Measurements from ENCODE around the gene IL17RD.
"Not testable (repeated sequence)": the region's sequence is repeated elsewhere in the genome, so short reads cannot be mapped to it uniquely, and the experiment has no call there.

The IL17RD gene

DNA sequence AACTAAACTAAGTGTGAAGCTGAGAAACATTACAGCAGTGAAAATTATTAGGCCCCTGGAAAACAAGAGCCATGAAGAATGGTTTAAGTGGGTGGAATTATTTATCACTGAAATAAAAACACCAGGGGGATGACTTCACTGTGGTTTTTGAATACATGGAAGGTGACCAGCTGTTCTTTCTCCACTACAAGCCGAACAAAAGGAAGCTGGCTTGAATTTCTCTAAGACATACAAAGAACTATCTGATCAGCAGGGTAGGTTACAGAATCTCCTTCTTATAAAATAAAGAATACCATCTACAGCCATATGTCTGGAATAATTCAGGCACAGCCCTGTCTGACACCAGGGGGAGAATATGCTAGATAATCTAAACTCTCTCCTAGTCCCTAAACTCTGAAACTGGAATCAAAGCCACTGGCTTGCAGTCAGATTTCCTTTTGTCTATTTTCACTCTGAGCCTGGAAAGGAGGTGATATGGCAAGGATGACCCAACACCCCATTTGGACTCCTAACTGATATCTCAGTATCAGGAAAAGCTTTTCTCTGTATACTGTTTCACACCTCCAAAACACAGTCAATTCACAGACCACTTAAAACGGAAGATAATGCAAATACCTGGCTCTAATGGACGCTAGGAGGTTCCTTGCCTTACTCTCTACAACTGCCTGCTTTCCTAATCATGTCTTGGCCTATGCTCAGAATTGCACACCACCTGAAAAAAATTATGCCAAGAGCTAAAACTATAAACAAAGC is 73.5 kb downstream of the IL17RD start:
- no peak for DNase-seq

DNA sequence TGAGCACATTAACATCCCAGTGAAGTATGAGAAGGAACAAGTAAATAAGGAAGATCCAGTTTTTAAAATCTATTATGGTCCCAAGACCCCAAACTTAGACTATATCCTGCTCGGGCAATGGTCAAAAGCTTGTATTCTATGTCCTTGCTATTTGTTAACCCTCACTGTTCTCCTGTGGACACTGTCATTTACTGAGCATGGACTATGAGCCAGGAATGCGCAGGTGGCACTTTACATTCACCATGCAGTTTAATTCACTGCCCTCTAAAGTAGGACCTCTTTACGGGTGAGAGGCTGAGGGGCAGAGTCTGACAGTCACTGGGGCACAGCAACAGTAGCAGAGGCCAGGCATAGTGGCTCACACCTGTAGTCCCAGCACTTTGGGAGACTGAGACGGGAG is 76.1 kb downstream of the IL17RD start:
- no peak for DNase-seq

DNA sequence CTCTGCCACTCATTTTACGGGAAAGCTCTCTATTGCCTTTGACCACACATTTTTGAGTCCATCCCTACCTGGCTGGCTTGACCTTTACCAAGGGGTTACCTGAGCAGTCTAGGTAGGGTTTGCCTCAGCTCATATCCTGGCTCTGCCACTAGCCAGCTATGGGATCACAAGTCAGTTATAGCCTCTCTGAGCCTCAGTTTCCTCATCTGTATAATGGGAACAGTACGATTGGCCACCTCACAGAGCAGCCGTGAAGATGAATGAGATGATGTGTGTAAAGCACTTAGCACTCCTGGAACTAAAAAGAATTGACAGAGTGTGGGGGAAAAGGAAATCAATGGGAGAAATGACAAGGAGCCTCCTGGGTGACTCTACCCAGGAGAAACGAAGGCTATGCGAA is 76.7 kb downstream of the IL17RD start:
- no peak for DNase-seq

DNA sequence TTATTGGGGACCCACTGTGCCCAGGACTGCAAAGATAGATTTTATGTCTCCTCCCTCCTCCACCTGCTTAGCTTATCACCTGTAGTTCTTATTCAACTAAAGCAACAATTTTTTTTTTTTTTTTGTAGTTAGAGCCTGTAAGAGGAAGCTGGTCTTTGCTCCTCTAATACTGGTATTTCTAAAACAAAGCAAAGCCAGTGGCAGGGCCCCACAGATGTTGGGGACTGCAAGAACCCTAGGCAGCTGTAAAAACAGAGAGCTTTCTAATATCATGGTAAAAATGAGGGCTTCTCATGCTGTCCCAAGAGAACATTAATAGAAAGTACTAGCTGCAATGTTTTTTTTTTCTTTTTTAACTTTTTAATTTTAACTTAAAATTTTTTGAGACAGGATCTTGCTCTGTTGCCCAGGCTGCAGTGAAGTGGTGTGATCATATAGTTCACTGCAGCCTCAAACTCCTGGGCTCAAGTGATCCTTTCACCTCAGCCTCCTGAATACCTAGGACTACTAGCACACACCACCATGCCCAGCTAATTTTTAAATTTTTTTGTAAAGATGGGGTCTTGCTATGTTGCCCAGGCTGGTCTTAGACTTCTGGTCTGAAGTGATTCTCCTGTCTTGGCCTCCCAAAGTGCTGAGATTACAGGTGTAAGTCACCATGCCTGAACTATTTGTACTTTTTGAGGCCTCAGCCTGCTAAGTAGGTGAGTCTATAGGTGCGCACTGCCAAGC is 77.6 kb downstream of the IL17RD start:
- no peak for DNase-seq

DNA sequence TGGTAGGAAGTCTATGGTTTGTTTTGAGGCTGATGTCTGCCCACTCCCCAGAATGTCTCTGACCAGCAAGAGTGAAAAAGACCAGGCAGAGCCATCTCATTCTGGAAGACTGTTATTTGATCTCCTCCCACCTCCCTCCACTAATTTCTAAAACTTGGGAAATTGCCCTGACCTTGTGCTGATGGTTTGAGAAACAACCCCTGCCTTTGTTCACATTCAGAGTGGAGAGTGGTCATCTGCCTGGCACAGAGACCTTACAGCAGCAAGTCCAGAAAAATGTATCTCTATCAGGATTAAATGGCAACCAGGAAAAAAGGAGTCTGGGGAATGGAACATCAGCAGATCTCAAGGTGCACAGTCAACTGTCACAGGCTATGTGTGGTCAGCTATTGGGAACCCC is 79.0 kb downstream of the IL17RD start:
- DNase-seq, result no peak

DNA sequence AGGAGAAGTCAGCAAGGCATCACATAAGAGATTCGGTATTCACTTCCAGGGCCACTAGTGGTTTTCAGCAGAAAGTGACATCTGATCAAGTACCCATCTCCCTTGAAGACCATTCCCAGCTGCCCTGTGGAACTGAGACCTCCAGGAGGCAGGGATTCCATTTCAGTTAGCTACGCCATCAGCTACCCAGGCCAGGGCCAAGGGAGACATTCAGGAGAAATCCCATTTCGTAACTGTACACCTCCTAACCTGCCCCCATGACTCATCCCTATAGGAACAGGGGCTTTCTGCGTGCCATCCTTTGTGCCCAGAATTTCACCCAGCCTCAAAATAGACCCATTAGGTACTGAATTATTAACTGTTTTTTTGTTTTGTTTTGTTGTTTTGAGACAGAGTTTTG is 79.9 kb downstream of the IL17RD start:
- no peak for DNase-seq

DNA sequence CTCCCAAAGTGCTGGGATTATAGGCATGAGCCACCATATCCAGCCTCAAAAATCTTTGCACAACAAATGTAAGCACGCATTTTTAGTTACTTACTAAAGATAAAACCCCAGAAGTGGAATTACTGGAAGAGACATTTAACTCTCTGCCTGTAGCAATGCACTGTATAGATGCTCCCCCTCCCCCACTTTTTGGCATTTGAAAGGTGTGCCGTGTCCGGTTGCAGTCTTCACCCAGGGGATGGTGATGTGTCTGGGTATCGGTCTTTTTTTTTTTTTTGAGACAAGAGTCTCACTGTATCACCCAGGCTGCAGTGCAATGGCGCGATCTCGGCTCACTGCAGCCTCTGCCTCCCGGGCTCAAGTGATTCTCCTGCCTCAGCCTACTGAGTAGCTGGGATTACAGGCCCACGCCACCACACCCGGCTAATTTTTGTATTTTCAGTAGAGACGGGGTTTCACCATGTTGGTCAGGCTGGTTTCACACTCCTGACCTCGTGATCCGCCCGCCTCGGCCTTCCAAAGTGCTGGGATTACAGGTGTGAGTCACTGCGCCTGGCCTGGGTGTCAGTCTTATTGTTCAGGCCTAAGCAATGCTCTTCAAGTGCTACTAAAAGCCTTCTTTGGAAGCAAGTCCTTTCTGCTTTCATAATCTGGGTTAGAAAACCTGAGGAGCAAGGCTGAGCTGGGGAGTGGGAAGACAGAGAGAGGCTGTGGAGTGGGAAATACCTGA is 81.7 kb downstream of the IL17RD start:
- not testable (repeated sequence) for DNase-seq

DNA sequence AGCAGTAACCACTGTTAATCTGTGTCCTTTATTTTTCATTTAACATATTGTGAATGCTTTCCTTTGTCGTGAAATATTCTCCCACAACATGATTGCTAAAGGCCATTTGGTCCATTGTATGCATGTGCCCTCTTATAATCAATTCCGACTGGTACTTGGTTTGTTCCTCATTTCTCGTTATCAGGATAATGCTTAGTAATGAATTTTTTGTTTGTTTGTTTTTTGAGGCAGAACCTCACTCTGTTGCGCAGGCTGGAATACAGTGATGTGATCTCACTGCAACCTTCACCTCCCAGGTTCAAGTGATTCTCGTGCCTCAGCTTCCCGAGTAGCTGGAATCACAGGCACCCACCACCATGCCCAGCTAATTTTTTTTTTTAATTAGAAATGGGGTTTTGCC is 82.7 kb downstream of the IL17RD start:
- no peak for DNase-seq

DNA sequence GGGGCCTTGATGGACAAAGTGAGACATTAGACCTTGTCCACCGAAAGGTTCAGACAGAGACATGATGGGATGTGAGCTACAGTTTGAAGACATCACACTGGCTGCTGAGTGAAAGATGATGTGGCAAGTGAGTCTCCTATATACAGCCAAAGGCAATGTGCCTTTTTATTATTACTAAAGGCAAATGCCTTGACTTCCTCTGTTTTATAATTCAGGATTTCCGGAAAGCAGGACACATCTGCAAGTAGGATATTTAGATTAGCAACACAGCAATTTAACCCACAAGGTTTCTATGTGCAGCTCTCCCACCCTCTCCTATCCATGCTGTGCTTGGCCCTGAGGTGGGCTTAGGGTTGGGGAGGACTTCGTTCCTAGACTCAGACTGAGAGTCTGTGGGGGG is 84.0 kb downstream of the IL17RD start:
- DNase-seq, result no peak

DNA sequence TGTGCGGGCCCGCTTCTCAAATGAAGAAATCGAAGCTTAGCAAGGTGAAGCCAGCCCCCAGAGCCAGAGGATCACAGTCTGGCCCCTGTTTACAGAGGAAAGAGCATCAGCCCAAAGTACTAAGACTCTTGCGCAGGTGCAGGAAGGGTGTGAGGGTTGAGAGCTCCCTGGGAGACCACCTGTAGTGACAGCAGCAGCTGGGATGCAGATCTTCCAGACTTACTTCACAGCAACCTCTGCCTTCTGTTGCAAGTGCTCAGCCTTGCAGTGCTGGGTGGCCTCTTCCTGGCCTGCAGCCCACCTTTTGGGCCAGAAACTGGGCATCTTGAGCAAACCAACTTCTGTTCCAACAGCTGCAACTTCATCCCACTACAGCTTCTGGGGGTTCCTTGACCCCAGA is 85.0 kb downstream of the IL17RD start:
- DNase-seq, result peak in 2 of 3 experiments; percentile 13 to 19

DNA sequence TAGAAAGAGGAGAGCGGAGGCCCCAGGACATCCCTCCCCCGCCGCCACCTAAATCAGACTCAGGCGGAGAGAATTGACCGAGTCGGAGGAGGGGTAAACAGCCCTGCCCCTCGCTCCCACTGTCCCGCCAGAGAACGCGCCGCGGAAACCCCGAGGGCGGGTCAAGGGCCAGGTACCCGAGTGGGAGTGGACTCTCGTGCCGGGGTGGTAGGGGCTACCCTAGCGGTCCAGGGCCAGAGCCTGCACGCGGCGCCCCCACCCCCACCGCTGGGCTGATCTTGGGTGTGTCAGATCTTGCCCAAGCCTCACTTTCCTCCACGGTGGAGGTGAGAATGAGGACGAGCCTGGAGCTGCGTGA is 85.7 kb downstream of the IL17RD start:
- DNase-seq, result no peak

DNA sequence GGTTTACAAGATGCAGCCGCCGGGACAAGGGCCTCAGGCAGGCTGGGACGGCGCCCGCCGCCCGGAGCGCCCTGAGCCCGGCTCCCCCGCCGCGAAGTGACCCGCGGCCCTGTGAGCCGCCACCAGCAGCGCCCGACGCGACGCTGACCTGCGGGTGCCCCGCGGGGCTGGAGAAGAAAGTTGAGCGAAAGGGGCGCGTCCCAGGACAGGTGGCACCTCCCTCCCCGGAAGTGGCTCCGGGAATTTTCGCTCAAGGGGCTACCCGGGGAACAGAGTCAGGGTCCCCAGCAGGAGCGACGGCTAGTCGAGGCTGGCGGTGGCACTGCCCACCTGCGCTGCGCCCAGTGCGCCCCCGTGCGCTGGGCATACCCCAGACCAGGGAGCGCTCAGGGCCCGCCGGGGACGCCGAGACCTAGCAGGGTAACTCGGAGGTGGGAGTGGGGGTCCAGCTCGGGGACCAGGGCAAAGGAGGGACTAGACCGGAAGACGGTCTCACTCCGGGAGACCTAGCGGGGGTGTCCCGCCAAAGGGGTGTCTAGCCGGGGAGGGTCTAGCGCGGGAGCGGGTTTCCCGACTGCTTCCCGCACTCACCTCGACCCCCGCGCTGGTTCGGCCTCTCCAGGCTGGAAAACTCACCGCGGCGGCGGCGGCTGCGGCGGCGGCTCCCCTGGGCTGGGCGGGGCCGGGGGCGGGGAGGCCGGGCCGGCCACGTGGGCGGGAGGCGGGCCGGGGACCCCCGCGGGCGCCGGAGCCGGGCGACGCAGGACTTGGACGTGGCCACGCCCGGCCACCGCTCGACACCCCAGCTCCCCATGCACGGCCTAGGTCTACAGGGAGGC is 86.3 kb downstream of the IL17RD start:
- DNase-seq, result peak; percentile 52 to 64 (median 64)

DNA sequence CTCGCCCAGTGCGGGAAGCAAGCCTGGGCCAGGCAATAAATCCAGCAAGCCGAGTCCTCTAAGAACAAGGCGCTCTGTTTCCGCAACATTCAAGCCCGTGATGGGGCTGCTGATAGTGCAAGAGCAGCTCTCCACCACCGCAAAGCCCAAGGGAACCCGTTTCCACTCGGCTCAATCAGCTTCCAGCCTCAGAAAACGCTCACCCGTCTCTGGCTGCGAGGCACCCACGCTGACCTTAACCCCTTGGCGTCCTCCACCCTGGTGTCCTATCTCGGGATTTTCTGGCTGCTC is 86.9 kb downstream of the IL17RD start:
- DNase-seq, result peak; percentile 34 to 77 (median 48)

DNA sequence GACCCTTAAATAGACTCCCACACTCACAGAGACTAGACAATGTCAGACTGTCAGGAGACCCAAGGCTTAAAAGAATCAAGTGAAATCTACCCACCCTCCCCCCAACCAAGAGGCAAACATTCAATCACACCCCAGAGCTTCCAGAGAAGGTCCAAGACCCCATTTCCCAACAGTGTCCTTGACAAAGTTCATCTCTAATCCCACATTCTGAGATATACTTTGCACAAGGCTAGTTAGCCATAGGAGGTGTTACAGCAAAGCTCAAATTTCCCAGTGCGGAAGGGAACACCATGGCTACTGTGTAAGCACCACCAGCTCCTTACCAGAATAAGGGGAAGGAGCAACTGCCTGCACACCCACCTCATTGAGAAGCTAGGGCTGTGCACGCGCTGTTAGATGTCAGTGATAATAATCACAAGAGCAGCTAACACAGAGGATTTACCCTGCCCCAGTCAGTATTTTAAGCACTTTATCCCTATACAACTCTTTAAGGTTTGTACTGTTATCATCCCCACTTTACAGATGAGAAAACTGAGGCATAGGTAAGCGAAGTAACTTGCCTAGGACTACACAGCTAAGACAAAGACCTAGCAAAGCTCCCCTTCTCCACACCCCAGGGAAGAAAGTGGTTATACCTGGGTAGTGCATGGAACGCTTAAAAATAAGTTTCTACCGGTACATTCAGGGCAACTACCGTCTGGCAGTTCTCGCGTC is 87.4 kb downstream of the IL17RD start:
- DNase-seq, result no peak

DNA sequence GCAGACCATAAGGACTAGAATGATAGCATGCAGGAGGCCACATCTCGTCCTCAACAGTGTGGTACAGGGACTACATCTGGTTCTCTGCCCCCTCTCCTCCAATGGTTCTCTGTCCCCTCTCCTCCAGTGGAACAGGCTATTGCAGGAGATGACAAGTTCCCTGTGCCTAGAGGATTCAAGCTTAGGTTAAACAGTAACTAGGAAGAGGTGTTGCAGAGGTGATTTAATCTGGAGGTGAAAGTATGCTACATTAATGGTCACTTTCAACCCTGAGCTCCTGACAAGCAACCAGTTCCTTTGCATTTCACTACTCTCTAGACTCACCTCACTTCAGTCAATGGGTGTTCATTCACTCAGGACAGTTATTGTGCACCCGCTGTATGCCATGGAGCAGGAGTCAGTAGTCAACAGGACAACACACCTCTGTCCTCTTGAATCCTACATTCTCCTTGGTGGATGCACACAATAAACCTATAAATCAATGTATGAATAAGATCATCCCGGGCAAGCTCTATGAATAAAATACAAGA is 88.7 kb downstream of the IL17RD start:
- no peak for DNase-seq

DNA sequence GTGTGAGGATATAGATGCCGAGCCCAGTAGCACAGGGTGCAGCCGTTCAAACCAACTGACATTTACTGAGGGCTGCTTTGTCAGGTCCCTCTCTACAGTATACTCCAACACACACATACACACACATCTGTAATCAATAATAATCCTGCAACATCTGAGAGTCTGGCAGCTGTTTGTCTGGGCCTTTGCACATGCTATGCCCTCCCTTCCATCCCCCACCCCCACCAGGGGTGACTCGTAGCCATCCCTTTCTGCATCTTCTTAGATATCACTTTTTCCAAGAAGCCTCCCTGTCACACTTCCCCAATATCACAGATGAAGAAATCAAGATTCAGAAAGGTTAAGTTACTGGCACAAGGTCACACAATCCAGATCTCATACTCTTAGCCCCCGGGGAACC is 91.0 kb downstream of the IL17RD start:
- no peak for DNase-seq

DNA sequence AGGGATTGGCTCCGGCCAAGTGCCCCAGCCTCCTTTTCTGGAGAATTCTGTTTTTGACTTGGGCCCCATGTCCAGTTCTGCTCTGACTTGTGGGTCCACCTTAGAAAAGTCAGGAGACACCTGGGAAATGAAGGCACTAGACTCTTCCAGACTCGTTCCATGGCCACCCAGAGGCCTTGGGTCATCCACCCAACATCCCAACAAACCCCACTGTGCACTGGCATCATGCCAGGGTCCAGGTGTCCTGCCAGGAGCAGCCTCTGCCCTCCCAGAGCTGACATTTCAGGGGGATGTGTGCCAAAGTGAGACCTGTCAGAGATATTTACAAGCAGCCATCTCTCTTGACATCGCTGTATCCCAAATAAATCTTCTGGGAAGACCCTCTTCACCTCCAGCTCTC is 91.5 kb downstream of the IL17RD start:
- no peak for DNase-seq

DNA sequence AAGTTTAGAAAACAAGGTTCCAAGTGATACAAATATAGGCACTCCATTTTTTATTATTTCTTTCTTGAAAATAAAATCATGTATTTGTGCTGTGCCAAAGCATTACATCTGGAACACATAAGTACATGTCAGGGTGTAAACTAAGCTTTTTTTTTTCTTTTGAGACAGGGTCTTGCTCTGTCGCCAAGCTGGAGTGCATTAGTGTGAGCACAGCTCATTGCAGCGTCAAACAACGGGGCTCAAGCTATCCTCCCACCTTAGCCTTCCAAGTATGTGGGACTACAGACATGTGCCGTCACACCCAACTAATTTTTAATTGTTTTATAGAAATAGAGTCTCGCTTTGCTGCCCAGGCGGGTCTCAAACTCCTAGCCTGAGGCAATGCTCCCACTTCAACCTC is 95.7 kb downstream of the IL17RD start:
- no peak for DNase-seq

DNA sequence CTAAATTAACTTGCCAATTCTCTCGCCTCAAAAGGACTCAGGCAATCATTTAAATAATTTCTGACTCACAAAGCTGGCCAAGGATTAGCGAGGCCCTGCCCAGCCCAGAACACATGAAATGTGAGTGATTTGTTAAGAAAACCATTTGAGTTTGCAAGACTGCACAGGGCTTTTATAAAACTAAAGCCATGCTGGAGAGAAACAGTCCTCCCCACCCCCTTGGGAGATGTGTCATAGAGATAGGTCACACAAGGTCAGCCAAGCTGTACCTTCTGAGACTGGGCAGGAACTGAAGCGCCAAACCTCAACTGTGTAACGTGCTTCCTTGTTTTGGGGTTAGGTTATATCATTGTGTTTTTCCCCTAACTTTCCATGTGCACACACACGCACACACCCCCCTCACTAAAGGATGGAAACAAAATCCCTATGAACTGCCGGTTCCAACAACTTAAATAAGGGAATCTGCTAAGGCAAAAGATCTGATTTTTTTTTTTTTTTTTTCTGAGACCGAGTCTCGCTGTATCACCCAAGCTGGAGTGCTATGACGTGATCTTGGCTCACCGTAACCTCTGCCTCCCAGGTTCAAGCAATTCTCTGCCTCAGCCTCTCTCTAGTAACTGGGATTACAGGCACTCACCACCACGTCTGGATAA is 96.6 kb downstream of the IL17RD start:
- DNase-seq, result no peak

DNA sequence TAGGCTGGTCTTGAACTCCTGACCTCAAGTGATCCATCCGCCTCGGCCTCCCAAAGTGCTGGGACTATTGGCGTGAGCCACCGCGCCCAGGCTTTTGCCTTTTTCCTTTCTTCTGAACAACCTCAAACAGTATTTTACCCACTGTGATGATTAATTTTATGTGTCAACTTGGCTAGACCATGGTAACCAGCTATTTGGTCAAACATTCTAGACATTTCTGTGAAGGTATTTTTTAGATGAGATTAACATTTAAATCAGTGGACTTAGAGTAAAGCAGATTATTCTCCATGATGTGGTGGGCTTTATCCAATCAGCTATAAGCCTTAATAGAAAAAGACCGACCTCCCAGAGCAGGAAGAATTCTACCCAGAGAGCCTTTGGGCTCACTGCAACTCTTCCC is 98.7 kb downstream of the IL17RD start:
- DNase-seq, result no peak

DNA sequence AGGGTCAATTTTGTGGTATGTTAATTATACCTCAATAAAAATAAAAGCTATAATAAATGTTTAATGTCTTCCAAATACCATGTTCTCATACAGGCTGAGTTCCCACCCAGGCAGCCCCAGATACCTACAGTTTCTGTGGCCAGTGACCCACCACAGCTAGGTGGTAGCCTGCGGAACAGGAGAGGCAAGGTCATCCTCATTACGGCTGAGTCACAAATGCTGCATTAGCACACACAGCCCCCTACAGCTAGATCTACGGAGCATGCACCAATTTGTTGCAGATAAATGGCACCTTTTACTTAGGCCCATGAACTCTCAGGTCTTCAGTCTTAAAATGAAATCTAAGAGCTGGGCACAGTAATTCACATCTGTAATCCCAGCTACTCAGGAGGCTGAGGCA is 99.6 kb downstream of the IL17RD start:
- DNase-seq, result no peak

DNA sequence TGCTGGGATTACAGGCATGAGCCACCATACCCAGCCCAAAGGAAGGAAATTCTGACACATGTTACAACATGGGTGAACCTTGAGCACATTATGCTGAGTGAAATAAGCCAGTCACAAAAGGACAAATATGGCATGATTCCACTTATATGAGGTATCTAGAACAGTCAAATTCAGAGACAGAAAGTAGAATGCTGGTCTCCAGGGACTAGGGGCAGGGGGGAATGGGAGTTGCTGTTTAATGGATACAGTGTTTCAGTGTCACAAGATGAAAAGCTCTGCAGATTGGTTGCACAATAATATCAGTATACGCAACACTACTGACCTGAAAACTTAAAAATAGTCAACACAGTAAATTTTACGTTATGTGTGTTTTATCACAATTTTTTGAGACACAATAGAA is 100.6 kb downstream of the IL17RD start:
- no peak for DNase-seq
